CD4-positive, alpha-beta T cell treated with Interleukin-10 for 1 hour (primary cell): ENCODE measurements around the gene DCUN1D1.

Source experiments
- DNase-seq: peaks from one replicate; pipeline ENCODE4 v3.0.0-alpha.2; 2020

DCUN1D1 gene

DNA sequence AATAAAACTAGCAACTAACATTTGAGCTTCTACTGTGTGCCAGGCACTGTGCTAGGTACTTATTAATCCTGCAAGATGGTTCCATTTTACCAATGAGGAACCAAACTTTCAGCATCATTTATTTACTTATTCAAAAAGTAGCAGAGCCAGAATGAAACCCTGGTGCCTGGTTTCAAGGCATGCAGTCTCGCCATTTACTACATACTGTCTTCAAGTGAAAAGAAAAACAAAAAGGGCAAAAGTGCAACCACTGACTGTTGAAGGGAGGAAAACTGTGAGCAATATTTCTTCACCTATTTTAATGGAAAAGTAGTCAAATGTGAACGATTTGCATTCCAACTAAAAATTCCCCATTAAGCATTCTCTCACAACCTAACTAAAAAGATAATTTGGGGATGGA is 8.7 kb downstream of the DCUN1D1 start:
- DNase-seq = no peak

DNA sequence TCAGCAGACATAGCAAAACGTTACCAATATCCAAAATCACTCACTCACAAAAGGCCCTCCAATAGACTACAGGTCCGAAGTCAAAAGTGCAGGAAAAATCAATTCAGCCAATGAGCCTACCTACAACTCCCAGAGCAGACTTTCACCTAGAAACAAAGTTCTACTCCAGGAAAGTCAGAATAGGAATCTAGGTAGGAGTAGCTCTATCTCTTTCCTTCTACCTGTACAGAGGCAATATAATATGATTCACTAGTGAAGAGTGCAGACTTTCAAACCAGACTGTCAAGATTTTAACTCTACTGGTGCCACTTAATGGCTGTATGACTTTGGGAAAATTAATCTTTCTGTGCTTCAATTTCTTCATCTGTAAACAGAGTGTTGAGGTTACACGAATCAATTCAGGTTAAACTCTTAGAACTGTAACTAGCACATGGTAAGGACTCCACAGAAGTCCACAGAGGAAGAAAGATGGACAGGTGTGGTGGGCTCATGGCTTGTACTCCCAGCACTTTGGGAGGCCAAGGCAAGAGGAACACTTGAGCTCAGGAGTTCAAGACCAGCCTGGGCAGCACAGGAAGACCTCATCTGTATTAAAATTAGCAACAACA is 9.4 kb downstream of the DCUN1D1 start:
- no peak for DNase-seq

DNA sequence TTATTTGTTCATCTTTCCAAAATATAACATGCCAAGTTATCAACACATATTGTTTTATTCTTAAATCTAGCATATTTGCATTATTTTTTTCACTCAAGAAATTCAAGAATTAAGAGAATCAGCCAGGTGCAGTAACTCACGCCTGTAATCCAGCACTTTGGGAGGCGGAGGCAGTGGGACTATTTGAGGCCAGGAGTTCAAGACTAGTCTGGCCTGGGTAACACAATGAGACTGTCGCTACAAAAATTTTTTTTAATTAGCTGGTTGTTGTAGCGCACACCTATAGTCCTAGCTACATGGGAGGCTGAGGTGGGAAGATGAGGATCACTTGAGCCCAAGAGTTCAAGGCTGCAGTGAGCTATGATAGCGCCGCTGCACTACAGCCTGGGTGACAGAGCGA is 10.5 kb downstream of the DCUN1D1 start:
- DNase-seq = no peak

DNA sequence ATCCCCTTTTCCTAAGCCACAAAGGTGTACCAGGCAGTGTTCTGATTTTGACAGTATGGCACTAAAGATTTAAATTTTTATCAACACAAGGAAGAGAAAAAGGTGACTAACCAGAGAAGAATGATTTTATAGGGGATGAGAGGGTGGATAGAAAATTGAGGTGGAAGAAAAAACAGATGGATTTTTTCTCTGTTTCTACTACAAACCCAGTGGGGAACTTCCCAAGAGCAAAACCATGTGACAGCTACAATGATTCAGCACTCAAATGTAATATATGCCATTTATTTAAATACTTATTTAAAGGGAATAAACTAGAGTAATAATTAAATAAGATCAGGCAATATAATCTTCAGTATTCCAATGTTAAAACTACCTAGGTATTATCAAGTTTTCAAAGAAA is 11.1 kb downstream of the DCUN1D1 start:
- DNase-seq = no peak

DNA sequence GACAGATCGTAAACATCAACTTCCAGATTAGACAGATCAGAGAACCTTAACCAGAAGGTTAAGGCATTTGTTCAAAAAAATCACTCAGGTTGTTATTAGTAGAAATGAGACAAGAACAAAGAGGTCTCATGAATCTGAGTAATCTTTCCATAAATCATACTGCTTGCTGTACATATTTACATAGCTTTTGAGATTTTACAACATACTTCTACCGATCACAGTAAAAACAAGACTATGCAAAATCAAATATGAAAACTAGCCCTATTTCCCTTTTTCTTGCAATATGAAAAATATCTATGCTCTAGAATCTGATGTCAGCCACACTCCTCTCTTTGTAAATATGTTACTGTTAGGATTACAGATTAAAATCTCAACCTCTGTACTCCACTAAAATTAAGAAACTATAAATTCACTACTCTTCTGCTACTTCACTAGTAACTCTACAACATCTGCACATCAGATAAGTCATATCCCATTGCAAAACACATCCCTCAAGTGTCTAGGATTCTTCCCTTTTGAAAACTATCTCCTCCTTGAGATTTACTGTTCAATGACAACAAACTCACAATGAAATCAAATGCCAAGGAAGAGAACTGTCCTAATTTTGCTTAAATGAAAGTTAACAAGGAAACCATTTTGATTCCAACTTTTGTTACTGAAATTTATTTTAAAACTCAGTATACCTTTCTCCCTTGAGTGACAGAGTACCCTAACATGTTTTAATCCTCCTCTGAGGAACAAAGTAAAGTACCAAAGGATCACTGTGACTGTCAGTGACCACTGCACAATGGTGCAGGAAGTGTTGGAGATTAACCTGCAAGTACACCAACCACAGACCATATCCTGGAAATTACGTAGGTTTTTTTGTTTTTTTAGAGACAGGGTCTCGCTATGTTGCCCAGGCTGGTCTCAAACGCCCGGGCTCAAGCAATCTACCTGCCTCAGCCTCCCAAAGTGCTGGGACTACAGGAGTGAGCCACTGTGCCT is 12.8 kb downstream of the DCUN1D1 start:
- DNase-seq = peak; percentile 44

DNA sequence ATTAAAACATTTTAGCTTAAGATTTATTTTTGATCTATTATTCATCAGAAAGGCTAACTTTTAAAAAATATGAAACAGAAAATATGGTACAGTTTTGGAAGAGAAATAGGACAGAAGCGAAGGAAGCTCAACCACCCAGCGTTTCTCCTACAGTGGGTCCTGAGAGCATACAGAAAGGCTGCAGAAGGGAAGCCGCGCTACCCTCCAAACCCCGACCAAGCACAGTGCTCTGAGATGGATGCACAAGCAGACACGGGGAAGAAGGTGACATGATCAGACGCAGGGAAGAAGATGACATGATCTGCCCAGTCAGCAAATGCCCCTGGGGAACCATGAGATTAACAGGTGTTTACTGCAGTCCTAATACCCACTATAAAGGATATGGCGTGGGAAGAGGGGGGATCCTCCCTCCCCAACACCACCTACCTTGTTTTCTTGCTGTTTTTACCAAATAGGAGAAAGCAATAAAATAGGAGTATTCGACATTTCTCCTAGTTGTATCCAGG is 14.4 kb downstream of the DCUN1D1 start:
- DNase-seq = no peak

DNA sequence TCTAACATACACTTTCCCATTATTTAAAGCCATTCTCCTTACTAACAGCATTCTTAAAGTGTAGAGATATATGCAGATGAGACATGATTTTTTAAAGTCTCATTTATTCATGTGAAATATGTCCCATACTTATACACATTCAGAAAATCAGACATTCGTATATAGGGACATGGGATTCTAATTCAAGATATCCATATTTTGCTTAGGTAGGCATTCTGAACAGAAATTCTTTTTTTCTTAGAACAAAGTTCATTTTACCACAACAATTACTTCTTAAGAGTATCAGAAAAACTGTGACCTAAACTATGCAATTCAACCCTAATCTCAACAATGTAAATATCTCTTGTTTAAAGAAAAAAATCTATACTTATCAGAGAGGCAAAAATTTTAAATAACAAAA is 16.2 kb downstream of the DCUN1D1 start:
- DNase-seq = no peak

DNA sequence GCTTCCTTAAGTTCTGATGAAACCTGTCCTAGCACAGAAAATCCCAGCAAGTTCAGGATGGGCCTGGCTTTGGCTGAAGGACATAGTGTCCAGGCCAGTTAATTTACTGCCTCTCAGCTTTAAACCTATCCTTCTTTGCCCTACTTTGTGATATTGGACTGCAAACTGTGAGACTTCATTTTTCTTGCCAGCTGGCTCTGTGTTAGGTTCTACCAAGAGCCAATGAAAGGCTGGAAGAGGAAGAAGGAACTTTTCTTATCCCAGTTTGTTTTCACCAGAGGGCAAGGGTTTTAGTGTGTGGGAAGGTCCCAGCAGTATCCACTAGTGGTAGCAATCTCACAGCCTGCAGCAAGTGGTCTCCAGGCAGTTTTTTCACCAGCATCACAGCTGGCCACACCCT is 18.2 kb downstream of the DCUN1D1 start:
- no peak for DNase-seq

DNA sequence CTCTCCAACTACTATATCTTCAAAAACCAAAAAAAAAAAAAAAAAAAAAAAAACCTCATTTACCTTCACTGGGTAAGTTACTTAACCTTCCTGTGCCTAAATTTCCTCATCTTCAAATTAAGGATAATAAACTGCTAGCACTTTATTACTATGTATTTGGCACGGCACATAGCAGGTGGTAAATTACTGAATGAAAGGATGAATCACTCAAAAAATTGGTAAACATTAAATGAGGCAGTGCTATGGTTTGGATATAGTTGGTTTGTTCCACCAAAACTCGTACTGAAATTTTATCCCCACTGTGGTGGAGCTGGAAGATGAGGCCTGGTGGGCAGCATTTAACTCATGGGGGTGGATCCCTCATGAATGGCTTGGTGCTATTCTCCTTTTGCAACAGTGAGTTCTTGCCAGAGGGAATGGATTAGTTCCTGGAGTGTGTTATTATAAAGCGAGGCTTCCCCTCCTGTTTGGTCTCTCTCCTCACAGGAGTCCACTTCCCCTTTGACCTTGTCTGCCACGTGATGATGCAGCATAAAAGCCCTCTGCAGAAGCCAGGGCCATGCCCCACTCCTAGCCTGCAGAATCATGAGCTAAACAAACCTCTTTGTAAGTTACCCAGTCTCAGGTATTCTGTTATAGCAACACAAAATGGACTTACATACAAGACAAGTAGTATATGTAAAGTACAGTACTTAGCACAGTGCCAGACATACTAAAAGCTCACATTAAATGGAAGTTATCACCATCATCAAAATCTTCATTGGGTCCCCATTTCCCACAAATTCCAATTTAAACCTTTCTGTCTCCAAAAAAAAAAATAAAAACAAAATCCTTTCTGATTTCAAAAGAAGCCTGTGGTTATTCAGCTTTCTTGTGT is 20.6 kb downstream of the DCUN1D1 start:
- DNase-seq = no peak

DNA sequence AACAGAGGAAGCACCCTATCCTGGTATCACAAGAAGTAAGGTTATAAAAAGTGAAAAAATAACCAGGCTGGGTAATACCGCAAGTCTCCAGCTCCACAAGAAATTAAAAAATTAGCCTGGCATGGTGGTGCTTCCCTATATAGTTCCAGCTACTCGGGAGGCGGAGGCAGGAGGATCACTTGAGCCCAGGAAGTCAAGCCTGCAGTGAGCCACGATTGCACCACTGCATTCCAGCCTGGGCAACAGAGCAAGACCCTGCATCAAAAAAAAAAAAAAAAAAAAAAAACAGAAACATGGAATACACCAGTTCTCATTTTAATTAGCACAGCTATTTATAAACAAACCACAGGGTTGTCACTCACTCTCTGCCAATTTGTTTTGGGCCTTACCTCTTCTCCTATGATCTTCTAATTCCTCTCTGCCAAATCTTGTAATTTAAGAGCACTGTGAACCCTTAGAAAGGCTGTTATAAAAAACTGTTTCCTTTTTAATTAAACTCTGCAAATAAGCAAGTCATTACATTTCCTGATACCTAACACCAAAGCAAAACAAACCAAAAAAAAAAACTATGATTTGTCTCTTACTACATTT is 22.6 kb downstream of the DCUN1D1 start:
- DNase-seq = no peak

DNA sequence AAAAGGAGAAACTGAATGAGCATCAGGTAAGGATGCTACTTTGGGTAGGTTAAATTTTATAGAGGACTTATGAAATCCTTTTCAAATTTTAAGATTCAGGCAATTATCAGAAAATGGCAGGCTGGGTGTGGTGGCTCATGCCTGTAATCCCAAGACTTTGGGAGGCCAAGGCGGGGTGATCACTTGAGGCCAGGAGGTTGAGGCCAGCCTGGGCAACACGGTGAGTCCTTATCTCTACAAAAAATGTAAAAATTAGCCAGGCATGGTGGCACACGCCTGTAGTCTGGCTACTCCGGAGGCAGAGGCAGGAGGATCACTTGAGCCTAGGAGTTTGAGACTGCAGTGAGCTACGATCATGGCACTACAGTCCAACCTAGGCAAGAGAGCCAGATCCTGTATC is 23.1 kb downstream of the DCUN1D1 start:
- DNase-seq = no peak

DNA sequence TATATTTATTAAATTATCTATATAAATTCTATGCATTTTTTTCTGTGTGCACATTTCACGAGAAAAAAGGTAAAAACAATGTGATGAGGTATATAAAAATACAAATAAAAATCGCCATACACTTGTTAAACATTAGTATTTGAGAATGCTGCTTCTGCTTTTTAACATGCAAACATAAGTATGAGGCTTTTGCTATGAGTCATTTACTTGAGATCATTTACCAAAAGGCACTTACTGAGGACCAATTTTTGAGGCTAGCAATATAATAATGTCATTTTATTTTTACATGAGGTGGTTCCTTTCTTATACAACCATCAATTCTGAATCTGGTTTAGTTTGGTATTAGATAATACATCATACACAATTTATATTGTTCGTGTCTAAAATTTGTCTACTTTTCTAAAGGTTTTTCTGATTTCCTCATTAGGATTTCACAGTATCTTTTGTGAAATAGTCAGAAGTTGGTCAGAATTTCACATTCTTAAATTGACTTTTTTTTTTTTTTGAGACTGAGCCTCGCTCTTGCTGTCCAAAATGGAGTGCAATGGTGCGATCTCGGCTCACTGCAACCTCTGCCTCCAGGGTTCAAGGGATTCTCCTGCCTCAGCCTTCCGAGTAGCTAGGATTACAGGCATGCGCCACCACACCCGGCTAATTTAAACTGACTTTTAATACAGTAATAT is 25.6 kb downstream of the DCUN1D1 start:
- no peak for DNase-seq

DNA sequence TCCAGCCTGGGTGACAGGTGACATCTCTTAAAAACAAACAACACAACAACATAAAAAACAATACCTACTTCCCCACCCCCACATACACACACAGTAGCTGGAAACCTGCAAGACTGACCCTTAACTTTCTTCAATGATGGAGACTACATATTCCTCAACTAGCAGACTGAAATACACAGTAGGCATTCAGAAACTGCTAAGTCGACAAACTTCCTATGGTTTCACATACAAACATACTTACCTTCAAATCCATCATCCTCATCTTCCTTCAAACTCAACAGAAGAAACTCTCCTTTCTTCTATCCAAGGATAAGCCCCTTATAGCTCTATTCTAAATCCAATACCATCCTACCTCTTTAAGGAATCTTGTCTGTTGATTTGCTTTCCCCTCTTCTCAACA is 30.6 kb downstream of the DCUN1D1 start:
- no peak for DNase-seq

DNA sequence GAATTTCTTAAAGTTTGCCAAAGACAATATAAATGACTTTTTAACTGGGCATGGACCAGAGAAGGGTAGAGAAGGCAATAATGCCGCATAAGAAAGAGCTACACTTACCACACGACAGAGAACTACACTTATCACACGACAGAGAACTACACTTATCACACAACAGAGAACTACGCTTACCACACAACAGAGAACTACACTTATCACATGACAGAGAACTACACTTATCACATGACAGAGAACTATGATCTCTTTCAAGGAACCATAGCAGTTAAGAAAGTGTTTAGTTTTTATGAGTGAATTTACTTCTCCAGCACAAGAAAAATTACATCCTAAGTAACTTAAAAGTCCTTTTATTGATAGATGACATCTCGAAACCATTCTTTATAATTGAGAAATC is 32.0 kb downstream of the DCUN1D1 start:
- no peak for DNase-seq

DNA sequence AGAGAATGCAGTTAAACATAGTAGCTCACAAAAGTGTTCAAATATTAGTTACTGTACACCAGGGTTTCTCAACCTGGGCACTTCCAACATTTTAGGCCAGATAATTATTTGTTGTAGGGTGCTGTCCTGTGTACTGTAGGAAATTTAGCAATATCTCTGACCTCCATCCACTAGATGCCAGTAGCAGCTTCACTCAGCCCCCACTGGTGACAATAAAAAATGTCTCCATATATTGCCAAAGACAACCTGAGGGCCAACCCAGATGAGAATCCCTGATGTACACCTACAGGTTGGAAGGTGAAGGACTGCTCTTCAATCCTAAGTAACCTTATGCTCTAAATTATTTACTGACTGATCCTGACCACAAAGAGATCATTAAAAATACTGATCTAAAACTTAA is 32.5 kb downstream of the DCUN1D1 start:
- no peak for DNase-seq

DNA sequence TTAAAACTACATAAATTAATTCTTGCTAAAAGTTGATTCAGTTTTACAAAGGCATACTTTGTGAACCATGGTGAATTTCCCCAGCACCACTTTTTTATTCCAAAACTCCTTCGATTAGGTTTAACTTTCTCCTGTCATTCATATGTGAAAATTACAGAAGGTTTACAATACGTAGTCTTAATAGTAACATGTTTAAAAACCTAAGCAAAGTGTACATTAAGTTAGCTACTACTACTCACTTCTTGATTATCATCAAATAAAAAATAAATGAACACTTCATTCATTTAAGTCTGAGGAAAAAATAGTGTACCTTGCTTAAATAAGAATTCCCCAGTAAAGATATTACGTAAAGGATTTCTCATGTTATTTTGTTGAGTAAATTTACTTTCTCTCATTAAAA is 38.6 kb downstream of the DCUN1D1 start:
- DNase-seq = no peak

DNA sequence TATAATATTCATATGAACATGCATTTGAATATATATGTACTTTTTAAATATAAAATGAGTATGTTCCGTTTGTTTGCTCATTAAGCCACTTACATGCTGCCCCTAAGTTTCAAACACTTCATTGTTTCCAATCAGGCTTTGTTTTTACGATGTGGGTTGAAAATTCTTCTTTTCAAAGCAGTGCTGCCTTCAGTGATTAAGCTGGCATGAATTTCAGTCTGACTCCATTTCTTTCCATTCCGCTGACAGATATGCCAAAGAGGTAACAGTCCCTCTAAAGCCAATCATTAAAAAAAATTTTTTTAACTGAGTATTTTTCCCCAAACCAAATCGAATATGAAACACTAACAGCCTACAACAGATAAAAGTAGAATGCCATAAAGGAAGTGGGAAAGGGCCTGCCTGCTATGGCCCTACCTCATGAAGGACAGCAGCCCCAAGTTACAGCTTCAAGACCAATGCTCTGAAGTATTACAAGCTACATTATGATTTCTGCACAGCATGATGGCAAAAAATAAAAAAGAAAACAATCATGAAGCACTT is 40.0 kb downstream of the DCUN1D1 start:
- DNase-seq = no peak

DNA sequence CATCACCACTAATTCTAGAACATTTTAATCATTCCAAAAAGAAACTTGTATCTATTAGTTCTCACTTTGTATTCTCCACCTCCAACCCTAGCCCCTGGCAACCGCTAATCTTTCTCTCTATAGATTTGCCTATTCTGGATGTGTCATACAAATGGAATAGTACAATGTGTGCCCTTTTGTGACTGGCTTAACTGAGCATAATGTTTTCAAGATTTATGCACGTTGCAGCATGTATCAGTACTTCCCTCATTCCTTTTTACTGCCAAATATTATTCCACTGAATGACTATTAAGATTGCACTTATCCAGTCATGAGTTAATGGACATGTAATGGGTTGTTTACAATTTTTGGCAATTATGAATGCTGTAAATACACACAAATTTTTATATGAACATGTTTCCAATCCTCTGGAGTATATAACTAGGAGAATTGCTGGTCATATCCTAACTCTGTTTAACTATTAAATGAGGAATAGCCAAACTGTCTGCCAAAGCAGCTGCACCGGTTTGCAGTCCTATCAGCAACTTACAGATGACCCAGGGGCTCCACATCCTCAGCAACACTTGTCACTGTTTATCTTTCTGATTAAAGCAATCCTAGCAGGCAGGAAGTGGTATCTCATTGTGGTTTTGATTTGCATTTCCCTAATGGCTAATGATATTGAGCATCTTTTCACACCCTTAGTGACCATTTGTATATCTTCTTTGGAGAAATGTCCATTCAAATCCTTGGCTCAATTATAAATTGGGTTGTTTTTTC is 42.9 kb downstream of the DCUN1D1 start:
- DNase-seq = peak; percentile 16

DNA sequence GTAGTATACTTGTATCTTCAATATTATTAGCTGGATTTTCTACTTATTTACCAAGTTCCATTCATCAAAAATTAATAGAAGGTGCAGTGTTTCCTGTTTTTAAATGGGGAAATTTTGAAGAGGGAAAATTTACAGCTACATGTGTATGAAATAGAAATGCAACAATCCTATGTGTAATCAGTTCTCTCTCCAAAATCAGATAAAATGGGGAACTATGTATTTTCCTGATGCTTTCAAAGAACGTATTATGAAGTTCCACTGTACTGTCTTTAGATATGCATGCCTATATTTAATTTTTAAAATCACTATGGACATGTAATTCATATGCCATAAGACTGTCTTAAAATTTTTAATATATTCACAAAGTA is 43.4 kb downstream of the DCUN1D1 start:
- no peak for DNase-seq

DNA sequence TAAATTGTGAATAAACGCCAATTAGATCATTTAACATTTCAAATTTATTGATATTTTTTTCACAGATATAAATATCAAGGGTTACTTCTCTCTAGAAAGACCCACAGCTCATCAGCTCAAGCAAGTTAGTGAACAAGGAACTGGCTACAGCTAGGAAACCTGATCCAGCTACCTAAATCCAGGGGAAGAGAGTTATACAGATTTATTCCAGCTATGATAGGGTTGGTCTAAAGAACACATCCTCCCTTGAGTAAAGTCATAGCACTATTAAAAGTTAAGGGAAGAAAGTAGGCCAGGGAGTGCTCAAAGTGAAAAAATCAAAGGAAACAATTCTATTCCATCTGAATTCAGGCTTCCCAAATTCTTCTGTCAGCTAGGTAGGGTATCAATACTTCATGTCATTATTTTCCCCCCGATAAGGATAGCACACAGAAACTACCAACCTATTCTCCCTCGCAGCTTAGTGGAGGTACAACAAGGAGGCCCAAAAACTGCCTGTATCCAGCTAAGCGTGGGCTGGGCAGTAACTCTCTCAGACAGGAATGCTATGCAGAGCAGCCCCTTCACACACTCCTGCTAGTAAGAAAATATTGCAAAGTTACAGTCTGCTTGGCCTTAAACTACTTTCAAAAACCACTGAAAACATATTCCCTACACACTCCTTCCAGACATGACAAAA is 44.0 kb downstream of the DCUN1D1 start:
- no peak for DNase-seq

DNA sequence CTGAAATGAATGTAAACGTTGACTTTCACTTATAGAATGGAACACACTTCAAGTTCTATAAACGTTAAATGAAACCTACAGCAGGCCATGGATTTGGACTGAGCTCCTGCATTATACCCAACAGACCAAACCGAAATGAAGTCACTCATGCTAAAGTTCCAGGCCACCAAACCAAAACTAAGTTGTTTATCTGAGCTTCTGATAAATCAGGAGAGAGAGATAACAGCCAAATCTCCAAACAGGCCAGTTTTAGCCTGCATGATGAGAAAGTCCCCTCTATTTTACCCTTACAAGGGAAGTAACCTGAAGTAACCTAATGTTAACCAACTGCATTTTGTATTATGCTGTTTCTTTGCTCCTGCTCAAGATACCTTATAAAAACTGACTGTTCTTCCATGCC is 44.5 kb downstream of the DCUN1D1 start:
- DNase-seq = no peak
